ENCODE measurements around the gene SERPINC1. TPM values are rescaled to one million over a fixed set of nuclear protein-coding genes. Genes with fewer than 3 reads are reported as not detected.
"Not testable (repeated sequence)": the region's sequence is repeated elsewhere in the genome, so short reads cannot be mapped to it uniquely, and the experiment has no call there.

SERPINC1 gene
- polyA plus RNA-seq, 1 donor from 2014 or later = not detected

GRCh38 chr1:173861731-173862145, 55.4 kb downstream of the SERPINC1 start:
- Histone ChIP-seq H3K9me2 (ENCODE audit: insufficient read depth, low read length) (no peaks in the 10 kb centered on the region), H3K79me2 (replicated peaks; ENCODE audit: insufficient read depth, low read length) (peaks cover 16% of the 10 kb centered on the region), H3K27me3 (ENCODE audit: insufficient read depth, low read depth, low read length) (no peaks in the 10 kb centered on the region), H3K27ac (ENCODE audit: low read length) (no peak overlapping the region), H3F3A (ENCODE audit: insufficient read depth, low read length, poor library complexity, severe bottlenecking) (peaks cover 7% of the 10 kb centered on the region), H3K9me3 (ENCODE audit: low read length) (no peaks in the 10 kb centered on the region), H4K20me1 (ENCODE audit: insufficient read depth) (no peaks in the 10 kb centered on the region), H3K9ac (ENCODE audit: low read length) (no peak overlapping the region), H3K4me3 (ENCODE audit: low read length) (no peak overlapping the region), H3K36me3 (ENCODE audit: insufficient read depth, low read length) (peaks cover 6% of the 10 kb centered on the region), H2AFZ (ENCODE audit: low read depth, low read length) (no peak overlapping the region), H3K4me2 (ENCODE audit: low read length) (no peak overlapping the region)
- TF ChIP-seq RAD21 (conservative IDR thresholded peaks at IDR 0.05) (no peak), POLR2AphosphoS5 (IDR thresholded peaks at IDR 0.05) (no peak), MXI1 (conservative IDR thresholded peaks at IDR 0.05; ENCODE audit: poor library complexity, severe bottlenecking) (no peak), EZH2 (IDR thresholded peaks at IDR 0.05; ENCODE audit: borderline replicate concordance, insufficient read depth, low read length, poor library complexity, severe bottlenecking) (no peak), SMC3 (conservative IDR thresholded peaks at IDR 0.05; ENCODE audit: poor library complexity) (no peak)

- Histone ChIP-seq H2AFZ (ENCODE audit: low read depth, low read length) (no peak overlapping the region), H3K36me3 (ENCODE audit: insufficient read depth, low read length) (peaks cover 6% of the 10 kb centered on the region), H3K4me3 (ENCODE audit: low read length) (no peak overlapping the region), H3K27me3 (ENCODE audit: insufficient read depth, low read depth, low read length) (no peaks in the 10 kb centered on the region), H3K9ac (ENCODE audit: low read length) (no peak overlapping the region), H3K9me3 (ENCODE audit: low read length) (no peaks in the 10 kb centered on the region), H3K9me2 (ENCODE audit: insufficient read depth, low read length) (no peaks in the 10 kb centered on the region), H3F3A (ENCODE audit: insufficient read depth, low read length, poor library complexity, severe bottlenecking) (no peaks in the 10 kb centered on the region), H4K20me1 (ENCODE audit: insufficient read depth) (no peaks in the 10 kb centered on the region), H3K27ac (ENCODE audit: low read length) (no peak overlapping the region), H3K4me2 (ENCODE audit: low read length) (no peak overlapping the region), H3K79me2 (replicated peaks; ENCODE audit: insufficient read depth, low read length) (peaks cover under 1% of the 10 kb centered on the region)
- no peak for TF ChIP-seq REST (IDR thresholded peaks at IDR 0.05; ENCODE audit: borderline replicate concordance)
- no peak for TF ChIP-seq EZH2 (IDR thresholded peaks at IDR 0.05; ENCODE audit: borderline replicate concordance, insufficient read depth, low read length, poor library complexity, severe bottlenecking)
- no peak for TF ChIP-seq EP300 (conservative IDR thresholded peaks at IDR 0.05; ENCODE audit: poor library complexity, severe bottlenecking)
These were observed 57.1 kb downstream of the SERPINC1 start for GRCh38 chr1:173860065-173860464.

- not testable (repeated sequence) for H3K27ac ChIP-seq (ENCODE audit: low read length); H3K79me2 ChIP-seq (replicated peaks; ENCODE audit: insufficient read depth, low read length); H3K9me2 ChIP-seq (ENCODE audit: insufficient read depth, low read length); H3F3A ChIP-seq (ENCODE audit: insufficient read depth, low read length, poor library complexity, severe bottlenecking); H3K4me3 ChIP-seq (ENCODE audit: low read length); H3K27me3 ChIP-seq (ENCODE audit: insufficient read depth, low read depth, low read length); H4K20me1 ChIP-seq (ENCODE audit: insufficient read depth); H3K9me3 ChIP-seq (ENCODE audit: low read length); H2AFZ ChIP-seq (ENCODE audit: low read depth, low read length); H3K9ac ChIP-seq (ENCODE audit: low read length); H3K4me2 ChIP-seq (ENCODE audit: low read length); H3K36me3 ChIP-seq (ENCODE audit: insufficient read depth, low read length)
These were observed 57.6 kb downstream of the SERPINC1 start for GRCh38 chr1:173859547-173859946.
